DOHH2 (cell line): ENCODE results near the gene ANO4.

Source experiments
- EZH2phosphoT487 ChIP-seq: fragments of 200-600 bp; sonication (generic); IDR thresholded peaks from 2 replicates; pipeline ENCODE4 v1.6.1; 2017; ENCODE audit warnings: borderline replicate concordance, mild to moderate bottlenecking, antibody characterized with exemption, low read length, moderate library complexity, mixed read lengths
- TF ChIP-seq, protein P1 (sequence below): fragments of 200-600 bp; sonication (generic); IDR thresholded peaks from one replicate; pipeline ENCODE4 v1.5.1; 2014; ENCODE audit warnings: antibody characterized with exemption, mild to moderate bottlenecking, low read depth, low read length; ENCODE audit not compliant: poor library complexity, severe bottlenecking

DNA sequence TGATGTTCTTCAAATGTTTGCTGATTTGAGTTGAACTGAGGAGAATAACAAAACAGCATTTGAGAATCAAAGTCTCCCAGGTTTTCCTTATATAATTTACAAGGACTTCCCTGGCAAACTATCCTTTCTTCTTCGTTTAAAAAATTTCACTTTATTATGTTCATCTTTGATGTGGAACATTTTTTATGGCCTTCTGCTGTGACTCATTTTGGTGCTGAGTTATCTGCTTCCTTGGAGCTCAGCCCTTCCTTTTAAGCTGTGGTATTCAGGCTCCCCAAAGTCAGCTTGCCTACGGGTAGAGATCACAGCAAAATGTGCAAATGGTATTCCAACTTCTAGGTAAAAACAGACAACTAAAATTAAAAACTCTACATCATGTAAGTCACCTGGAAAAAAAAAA is 1.4 kb upstream of the ANO4 start:
- TF ChIP-seq, protein P1, sequence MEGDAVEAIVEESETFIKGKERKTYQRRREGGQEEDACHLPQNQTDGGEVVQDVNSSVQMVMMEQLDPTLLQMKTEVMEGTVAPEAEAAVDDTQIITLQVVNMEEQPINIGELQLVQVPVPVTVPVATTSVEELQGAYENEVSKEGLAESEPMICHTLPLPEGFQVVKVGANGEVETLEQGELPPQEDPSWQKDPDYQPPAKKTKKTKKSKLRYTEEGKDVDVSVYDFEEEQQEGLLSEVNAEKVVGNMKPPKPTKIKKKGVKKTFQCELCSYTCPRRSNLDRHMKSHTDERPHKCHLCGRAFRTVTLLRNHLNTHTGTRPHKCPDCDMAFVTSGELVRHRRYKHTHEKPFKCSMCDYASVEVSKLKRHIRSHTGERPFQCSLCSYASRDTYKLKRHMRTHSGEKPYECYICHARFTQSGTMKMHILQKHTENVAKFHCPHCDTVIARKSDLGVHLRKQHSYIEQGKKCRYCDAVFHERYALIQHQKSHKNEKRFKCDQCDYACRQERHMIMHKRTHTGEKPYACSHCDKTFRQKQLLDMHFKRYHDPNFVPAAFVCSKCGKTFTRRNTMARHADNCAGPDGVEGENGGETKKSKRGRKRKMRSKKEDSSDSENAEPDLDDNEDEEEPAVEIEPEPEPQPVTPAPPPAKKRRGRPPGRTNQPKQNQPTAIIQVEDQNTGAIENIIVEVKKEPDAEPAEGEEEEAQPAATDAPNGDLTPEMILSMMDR, result no peak
- no peak for TF ChIP-seq EZH2phosphoT487
